Stimulated activated CD8-positive, alpha-beta memory T cell treated with anti-CD3 and anti-CD28 coated beads, Interleukin-15, amount 100 ng/mL, for 24 hours (primary cell): Measurements from ENCODE around the gene SELENON.
A peak's percentile ranks its signal among the peaks of the same experiment; 100 is the strongest.

Experiments
- DNase-seq: peaks from one replicate; pipeline ENCODE4 v3.0.0-alpha.2; 2020; ENCODE audit warnings: low read depth

Gene SELENON

DNA sequence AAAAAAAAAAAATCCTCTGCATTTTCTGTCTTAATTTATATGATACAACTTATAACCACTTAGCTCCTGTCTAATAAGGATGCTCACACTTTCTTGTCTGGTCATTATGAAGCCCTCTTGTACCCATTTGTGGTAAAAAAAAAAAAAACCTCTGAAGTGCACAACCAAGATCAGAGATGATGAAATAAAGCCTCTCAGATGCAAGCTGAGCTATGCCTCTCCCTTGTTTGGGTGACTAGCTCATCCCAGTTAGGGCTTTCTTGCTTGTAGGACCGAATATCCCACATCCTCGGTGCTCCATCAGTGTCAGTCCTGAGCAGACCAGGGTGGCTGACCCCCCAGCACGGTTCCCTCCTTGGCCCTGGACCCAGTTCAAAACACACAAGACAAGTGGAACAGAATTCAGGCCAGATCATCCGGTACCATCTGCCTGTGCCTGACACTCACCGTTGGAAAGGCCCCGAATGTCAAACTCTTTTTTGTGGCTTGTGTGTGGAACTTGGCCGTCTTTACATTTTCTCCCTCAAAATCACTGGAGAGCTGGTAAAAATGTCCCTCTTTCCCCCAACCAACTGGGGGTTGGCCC, 6.3 kb upstream of the SELENON start:
- DNase-seq = no peak

DNA sequence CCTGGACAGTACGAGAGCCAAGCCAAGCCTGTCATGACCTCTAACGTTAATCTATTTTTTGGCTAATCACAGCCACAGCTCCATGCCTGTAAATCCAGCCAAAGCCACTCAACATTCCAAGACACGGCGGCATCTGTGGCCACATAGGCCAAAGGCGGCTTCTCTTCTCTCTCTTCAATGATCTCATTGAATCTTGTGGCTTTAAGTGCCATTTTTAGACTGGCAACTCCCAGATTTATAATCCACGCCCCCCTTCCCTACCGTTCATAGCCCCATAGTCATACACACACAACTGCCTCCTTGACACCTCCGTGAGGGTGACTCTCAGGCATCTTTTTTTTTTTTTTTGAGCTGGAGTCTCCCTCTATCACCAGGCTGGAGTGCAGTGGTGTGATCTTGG, 5.7 kb upstream of the SELENON start:
- DNase-seq = no peak

GRCh38 chr1:25795211-25795610, 4.8 kb upstream of the SELENON start:
- no peak for DNase-seq

DNA sequence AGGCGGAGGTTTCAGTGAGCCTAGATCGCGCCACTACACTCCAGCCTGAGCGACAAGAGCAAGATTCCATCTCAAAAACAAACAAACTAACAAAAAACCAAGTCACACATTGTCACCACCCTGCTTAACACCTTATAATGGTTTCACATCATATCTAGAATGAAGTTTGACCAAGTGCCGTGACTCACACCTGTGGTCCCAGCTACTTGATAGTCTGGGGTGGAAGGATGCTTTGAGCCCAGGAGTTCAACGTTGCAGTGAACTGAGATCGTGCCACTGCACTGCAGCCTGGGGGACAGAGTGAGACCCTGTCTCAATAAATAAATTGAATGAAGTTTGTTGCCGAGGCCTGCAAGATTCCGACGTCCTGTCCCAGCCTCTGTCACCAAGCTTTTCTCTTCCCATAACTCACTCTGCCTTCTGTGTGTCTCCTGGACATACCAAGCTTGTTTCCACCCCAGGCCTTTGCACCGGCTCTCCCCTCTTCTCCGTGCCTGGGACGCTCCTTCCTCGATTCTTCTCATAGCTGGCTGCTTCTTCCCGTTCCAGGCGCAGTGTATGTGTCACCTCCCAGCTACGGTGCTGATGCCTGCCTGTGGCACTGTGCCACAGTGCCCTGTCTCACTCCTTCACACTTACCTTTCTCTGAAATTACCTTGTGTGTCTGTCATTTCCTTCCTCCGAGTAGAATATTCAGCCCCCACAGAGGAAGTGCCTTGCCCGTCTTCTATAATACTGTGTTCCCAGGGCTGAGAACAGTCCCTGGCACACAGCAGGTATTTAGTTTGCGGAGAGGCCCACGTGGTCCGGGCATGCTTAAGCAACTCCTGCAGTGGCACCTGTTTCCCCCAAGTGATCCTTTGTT, 3.8 kb upstream of the SELENON start:
- no peak for DNase-seq

DNA sequence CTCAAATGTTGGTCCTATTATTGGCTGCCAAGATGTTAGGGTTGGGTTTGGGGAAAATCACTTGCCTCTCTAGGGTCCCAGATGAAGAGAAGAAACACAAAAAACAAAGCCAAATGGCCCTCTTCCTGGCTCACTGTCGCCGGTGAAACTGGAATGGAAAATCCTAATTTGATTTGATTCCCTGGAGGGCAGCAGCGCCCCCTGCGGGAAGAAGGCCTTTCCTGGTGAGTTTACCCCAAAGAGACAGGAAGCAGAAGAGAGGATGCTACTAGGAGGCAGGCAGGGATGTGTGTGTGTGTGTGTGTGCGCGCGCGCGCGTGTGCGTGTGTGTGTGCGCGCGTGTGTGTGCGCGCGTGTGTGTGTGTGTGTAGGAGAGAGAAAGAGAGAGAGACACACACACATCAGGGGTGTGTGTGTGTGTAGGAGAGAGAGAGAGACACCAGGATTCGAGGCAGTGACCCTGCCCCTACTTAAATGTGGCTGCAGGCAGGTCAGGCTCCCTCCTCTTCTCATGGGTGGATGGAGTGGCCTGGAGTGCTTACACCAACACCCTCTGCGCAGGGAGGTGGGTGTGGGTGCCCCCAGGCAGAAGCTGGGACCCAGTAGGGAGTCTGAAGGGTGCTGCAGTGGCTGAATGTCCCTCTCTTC, 3.1 kb upstream of the SELENON start:
- DNase-seq = peak; percentile 69

DNA sequence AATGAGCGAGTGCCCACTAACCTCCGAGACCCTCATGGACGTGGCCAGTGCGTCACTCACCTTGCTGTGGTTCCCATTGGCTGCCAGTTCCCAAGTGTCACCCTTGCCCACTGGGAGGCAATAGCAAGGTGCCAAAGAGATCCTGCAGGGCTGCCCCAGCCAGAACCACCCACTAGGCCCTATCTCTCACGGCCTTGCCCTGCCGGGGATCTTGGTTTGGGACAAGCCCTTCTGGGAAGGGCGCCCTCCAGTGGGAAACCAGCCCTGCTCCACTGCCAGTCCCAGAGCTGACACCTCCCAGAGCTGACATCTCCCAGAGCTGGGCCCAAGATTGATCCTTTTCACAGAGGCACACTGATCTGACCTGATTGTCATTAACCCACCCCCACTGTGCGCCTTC, 2.1 kb upstream of the SELENON start:
- no peak for DNase-seq

GRCh38 chr1:25798666-25799351, 1.2 kb upstream of the SELENON start:
- no peak for DNase-seq

GRCh38 chr1:25799352-25799934, 550 bp upstream of the SELENON start:
- no peak for DNase-seq

GRCh38 chr1:25800703-25801377, 847 bp downstream of the SELENON start:
- DNase-seq = no peak

DNA sequence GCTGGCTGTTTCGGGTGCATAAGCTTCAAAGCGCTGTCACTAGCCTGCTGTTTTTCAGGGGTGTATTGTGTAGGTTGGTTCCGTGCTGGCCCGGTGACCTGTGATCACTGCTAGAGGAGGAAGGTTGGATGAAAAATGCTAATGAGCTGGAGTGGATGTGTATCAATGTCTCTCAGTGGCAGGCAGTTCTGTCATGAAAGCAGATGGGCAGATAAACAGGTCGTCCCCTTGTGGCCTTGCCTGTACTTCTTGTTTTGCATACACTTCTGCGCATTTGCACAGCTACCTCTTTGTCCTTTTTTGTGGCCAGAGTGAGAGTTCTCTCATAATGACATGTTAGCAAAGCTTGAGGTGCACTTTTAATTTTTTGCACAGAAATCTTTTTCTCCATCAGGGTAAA, 2.9 kb downstream of the SELENON start:
- no peak for DNase-seq

DNA sequence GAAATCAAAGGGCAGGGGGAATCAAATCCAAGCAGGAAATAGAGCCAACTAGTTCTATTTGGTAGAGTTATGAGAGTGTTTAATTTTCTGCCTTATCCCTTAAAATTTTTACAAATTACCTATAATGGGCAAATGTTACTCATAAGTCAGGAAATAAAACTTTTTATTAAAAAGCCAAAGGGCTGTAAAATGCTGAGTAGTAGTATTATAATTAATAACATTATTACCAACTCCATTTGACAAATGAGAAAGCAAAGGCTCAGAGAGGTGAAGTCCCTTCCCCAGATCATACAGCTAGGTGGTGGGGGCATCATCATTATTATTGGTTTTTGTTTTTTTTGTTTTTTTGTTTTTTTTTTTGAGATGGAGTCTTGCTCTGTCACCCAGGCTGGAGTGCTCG, 3.4 kb downstream of the SELENON start:
- no peak for DNase-seq

GRCh38 chr1:25804244-25804963, 4.4 kb downstream of the SELENON start:
- DNase-seq = no peak

GRCh38 chr1:25804964-25805862, 5.2 kb downstream of the SELENON start:
- no peak for DNase-seq

GRCh38 chr1:25805863-25806225, 5.9 kb downstream of the SELENON start:
- DNase-seq = no peak

GRCh38 chr1:25806418-25806817, 6.4 kb downstream of the SELENON start:
- no peak for DNase-seq

- no peak for DNase-seq
These were observed 7.7 kb downstream of the SELENON start for GRCh38 chr1:25807480-25808390.

DNA sequence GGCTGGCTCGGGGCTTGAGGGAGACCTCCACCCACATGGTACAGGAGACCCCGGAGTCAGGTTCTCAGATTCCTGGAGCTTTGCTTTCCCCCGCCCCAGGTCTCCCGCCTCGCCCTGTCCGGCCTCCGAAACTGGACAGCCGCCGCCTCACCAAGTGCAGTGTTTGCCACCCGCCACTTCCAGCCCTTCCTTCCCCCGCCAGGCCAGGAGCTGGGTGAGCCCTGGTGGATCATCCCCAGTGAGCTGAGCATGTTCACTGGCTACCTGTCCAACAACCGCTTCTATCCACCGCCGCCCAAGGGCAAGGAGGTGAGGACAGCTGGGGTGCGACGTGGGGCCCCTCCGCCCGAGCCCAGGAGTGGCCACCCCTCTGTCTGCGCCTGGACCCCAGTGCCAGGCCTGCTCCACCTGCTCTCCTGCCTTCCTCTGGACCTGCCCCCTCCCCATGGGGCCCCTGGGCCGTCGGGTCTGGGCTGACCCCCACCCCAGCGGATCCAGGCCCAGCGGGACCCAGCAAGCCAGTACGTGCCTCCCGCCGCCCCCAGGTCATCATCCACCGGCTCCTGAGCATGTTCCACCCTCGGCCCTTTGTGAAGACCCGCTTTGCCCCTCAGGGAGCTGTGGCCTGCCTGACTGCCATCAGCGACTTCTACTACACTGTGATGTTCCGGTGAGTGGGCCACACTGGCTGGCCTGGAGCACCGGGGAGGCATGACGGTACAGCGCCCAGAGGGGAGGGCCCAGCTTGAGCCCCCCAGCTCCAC, 8.7 kb downstream of the SELENON start:
- no peak for DNase-seq

DNA sequence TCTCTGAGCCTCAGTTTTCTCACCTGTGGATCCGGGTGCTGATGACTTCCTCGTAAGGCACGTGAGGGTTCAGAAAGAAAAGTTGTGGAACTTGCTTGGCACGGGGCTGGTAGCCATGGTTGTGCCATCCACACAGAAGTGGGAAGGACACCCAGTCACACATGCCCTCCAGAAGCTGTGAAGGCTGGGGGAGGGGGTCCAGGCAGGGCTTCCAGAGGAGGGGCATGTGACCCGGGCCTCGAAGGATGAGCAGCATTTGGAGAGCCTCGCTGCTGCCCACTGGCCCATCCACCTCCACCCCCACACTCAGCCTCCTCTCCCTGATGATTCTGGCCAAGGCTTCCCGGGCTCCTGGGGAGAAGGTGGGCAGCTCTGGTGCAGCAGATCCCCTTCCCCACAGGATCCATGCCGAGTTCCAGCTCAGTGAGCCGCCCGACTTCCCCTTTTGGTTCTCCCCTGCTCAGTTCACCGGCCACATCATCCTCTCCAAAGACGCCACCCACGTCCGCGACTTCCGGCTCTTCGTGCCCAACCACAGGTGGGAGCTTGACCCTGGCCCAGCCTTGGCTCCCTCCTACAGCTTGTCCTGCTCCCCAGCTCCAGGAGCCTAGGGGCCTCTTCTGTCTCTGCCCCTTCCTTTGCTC, 9.4 kb downstream of the SELENON start:
- no peak for DNase-seq
